GM12878 (cell line): ENCODE results near the gene PNLIPRP2. TPM values are rescaled to one million over a fixed set of nuclear protein-coding genes. Genes with fewer than 3 reads are reported as not detected.

ENCODE experiments used
- BACH1 ChIP-seq: fragments of 450-650 bp; IDR thresholded peaks from 2 replicates; pipeline ENCODE4 v1.6.1; 2017; ENCODE audit warnings: mild to moderate bottlenecking, borderline replicate concordance
- BRCA1 ChIP-seq: IDR thresholded peaks from 2 replicates; pipeline ENCODE4 v1.6.1; 2011; ENCODE audit warnings: low read depth, low read length, improper control_type of control experiment
- polyA plus RNA-seq, 11 experiments: library from polyadenylated mRNA; depleted of rRNA in 4 of 11; unstranded in 6 of 11; stranded (reverse) in 5 of 11; fragments of >200 nt; fragmentation: Nextera tagmentation in 4 of 11; fragmentation: Illumina TruSeq in 1 of 11; extraction: Ambion mirVana in 4 of 11; extraction: Trizol in 1 of 11; gene quantifications; 1 replicate in 1 of 11; 2 replicates in 10 of 11; pipeline versions ENCODE4 v1.2.1 to v1.2.3, GENCODE V29; 2011 to 2016; ENCODE audit warnings: inconsistent platforms in 2 of 11, missing spikeins in 2 of 11, low read depth in 1 of 11
- total RNA-seq, 4 experiments: library from RNA; depleted of rRNA in 3 of 4; stranded (reverse); fragments of >200 nt in 3 of 4; fragmentation: Illumina TruSeq in 1 of 4; extraction: Trizol in 1 of 4; gene quantifications; 2 replicates each; pipeline versions ENCODE4 v1.2.1 to v1.2.3, GENCODE V29; 2013 to 2021

PNLIPRP2 gene
- total and polyA plus RNA-seq, 10 of the 15 experiments (the other 5 are each of a cell fraction or from before 2014, with no cell fraction given): 0.33 TPM; not detected in 9

DNA sequence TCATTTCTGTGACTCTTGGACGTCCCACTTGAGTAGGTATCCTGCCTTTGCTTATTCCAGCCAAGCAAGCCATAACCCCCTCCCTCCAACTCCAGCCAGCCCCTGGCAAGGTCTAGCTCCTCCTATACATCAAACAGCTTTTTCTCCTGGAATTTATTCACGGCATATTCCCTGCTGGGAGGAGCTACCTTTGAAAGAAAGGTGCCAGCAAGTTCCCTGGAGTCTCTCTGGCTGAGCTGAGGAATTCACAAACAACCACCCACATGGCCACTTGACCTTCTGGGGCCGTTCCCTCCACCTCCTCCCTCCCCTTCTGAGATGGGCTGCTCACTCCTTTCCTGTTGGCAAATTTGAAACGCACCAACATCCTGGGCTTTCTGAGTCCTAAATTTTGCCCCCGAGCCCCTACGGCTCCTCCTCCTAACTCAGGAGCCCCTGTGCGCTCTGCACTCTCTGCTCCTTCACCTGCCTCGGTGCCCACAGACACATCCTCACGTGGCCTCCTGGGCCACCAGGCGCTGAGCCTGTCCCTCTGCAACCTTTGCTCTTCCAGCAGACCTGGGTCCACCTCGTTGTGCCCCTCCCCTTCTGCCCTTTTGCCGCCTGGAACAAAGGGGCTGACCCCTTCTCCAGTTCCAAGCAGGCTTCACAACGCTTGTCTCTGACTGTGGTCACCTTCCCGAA, 73.6 kb downstream of the PNLIPRP2 start (continued):
- no peak for TF ChIP-seq BACH1
- no peak for TF ChIP-seq BRCA1

Other genes with a start within 250 kb of the PNLIPRP2 start
- gene PNLIPRP3, start 193.1 kb upstream of the PNLIPRP2 start, total RNA-seq (2014; rRNA removed): not detected in 2 replicates
- not detected in 2 replicates for gene PNLIPRP3, start 193.1 kb upstream of the PNLIPRP2 start, total RNA-seq (2014; rRNA removed; fragmentation: Illumina TruSeq; extraction: Trizol)
- not detected in 2 replicates for gene PNLIPRP3, start 193.1 kb upstream of the PNLIPRP2 start, total RNA-seq (2021)
- gene PNLIPRP3, start 193.1 kb upstream of the PNLIPRP2 start, polyA plus RNA-seq (2011; rRNA removed): 0.03 TPM in 1 of 2 replicates, not detected in the other
- not detected in 2 replicates for gene PNLIPRP3, start 193.1 kb upstream of the PNLIPRP2 start, polyA plus RNA-seq (2014; fragmentation: Illumina TruSeq; extraction: Trizol)
- not detected for gene PNLIPRP3, start 193.1 kb upstream of the PNLIPRP2 start, polyA plus RNA-seq (2014; fragmentation: Nextera tagmentation; extraction: Ambion mirVana)
- gene PNLIPRP3, start 193.1 kb upstream of the PNLIPRP2 start, polyA plus RNA-seq (2014; rRNA removed): not detected in 2 replicates
- not detected for gene PNLIPRP3, start 193.1 kb upstream of the PNLIPRP2 start, polyA plus RNA-seq (2016; fragmentation: Nextera tagmentation; extraction: Ambion mirVana)
- not detected in 2 replicates for gene PNLIP, start 75.0 kb upstream of the PNLIPRP2 start, total RNA-seq (2014; rRNA removed)
- not detected in 2 replicates for gene PNLIP, start 75.0 kb upstream of the PNLIPRP2 start, total RNA-seq (2014; rRNA removed; fragmentation: Illumina TruSeq; extraction: Trizol)
- gene PNLIP, start 75.0 kb upstream of the PNLIPRP2 start, total RNA-seq (2021): 1.1 and 2.4 TPM in 2 replicates
- not detected in 2 replicates for gene PNLIP, start 75.0 kb upstream of the PNLIPRP2 start, polyA plus RNA-seq (2011; rRNA removed)
- not detected in 2 replicates for gene PNLIP, start 75.0 kb upstream of the PNLIPRP2 start, polyA plus RNA-seq (2014; fragmentation: Illumina TruSeq; extraction: Trizol)
- gene PNLIP, start 75.0 kb upstream of the PNLIPRP2 start, polyA plus RNA-seq (2014; fragmentation: Nextera tagmentation; extraction: Ambion mirVana): not detected
- gene PNLIP, start 75.0 kb upstream of the PNLIPRP2 start, polyA plus RNA-seq (2014; rRNA removed): not detected in 2 replicates
- gene PNLIP, start 75.0 kb upstream of the PNLIPRP2 start, polyA plus RNA-seq (2016; fragmentation: Nextera tagmentation; extraction: Ambion mirVana): not detected
- gene PNLIPRP1, start 30.0 kb upstream of the PNLIPRP2 start, total RNA-seq (2014; rRNA removed): not detected in 2 replicates
- not detected in 2 replicates for gene PNLIPRP1, start 30.0 kb upstream of the PNLIPRP2 start, total RNA-seq (2014; rRNA removed; fragmentation: Illumina TruSeq; extraction: Trizol)
- gene PNLIPRP1, start 30.0 kb upstream of the PNLIPRP2 start, total RNA-seq (2021): 0.74 and 1.5 TPM in 2 replicates
- gene PNLIPRP1, start 30.0 kb upstream of the PNLIPRP2 start, polyA plus RNA-seq (2011; rRNA removed): not detected in 2 replicates
- gene PNLIPRP1, start 30.0 kb upstream of the PNLIPRP2 start, polyA plus RNA-seq (2014; fragmentation: Illumina TruSeq; extraction: Trizol): not detected in 2 replicates
- gene PNLIPRP1, start 30.0 kb upstream of the PNLIPRP2 start, polyA plus RNA-seq (2014; fragmentation: Nextera tagmentation; extraction: Ambion mirVana): not detected
- not detected in 2 replicates for gene PNLIPRP1, start 30.0 kb upstream of the PNLIPRP2 start, polyA plus RNA-seq (2014; rRNA removed)
- not detected for gene PNLIPRP1, start 30.0 kb upstream of the PNLIPRP2 start, polyA plus RNA-seq (2016; fragmentation: Nextera tagmentation; extraction: Ambion mirVana)
- gene HSPA12A, start 121.6 kb downstream of the PNLIPRP2 start, total RNA-seq (2014; rRNA removed): 0.82 and 0.90 TPM in 2 replicates
- 1.9 and 2.2 TPM in 2 replicates for gene HSPA12A, start 121.6 kb downstream of the PNLIPRP2 start, total RNA-seq (2014; rRNA removed; fragmentation: Illumina TruSeq; extraction: Trizol)
- 2.2 and 2.4 TPM in 2 replicates for gene HSPA12A, start 121.6 kb downstream of the PNLIPRP2 start, total RNA-seq (2021)
- gene HSPA12A, start 121.6 kb downstream of the PNLIPRP2 start, polyA plus RNA-seq (2011; rRNA removed): 18.2 and 20.2 TPM in 2 replicates
- 2.5 and 3.2 TPM in 2 replicates for gene HSPA12A, start 121.6 kb downstream of the PNLIPRP2 start, polyA plus RNA-seq (2014; fragmentation: Illumina TruSeq; extraction: Trizol)
- 1 to 10 TPM; 2.2 to 4.0 TPM for gene HSPA12A, start 121.6 kb downstream of the PNLIPRP2 start, polyA plus RNA-seq (2014; fragmentation: Nextera tagmentation; extraction: Ambion mirVana)
- gene HSPA12A, start 121.6 kb downstream of the PNLIPRP2 start, polyA plus RNA-seq (2014; rRNA removed): 1.9 and 3.0 TPM in 2 replicates
- gene HSPA12A, start 121.6 kb downstream of the PNLIPRP2 start, polyA plus RNA-seq (2016; fragmentation: Nextera tagmentation; extraction: Ambion mirVana): 1 to 10 TPM; 3.2 to 3.4 TPM
- 0.05 TPM in 1 of 2 replicates, not detected in the other for gene ENO4, start 228.5 kb downstream of the PNLIPRP2 start, total RNA-seq (2014; rRNA removed)
- gene ENO4, start 228.5 kb downstream of the PNLIPRP2 start, total RNA-seq (2014; rRNA removed; fragmentation: Illumina TruSeq; extraction: Trizol): not detected in 2 replicates
- not detected in 2 replicates for gene ENO4, start 228.5 kb downstream of the PNLIPRP2 start, total RNA-seq (2021)
- gene ENO4, start 228.5 kb downstream of the PNLIPRP2 start, polyA plus RNA-seq (2011; rRNA removed): 0.12 TPM in 1 of 2 replicates, not detected in the other
- not detected in 2 replicates for gene ENO4, start 228.5 kb downstream of the PNLIPRP2 start, polyA plus RNA-seq (2014; fragmentation: Illumina TruSeq; extraction: Trizol)
- under 1 TPM in 1 of 2 experiments, not detected in 1; 0.37 TPM for gene ENO4, start 228.5 kb downstream of the PNLIPRP2 start, polyA plus RNA-seq (2014; fragmentation: Nextera tagmentation; extraction: Ambion mirVana)
- 0.18 TPM in 1 of 2 replicates, not detected in the other for gene ENO4, start 228.5 kb downstream of the PNLIPRP2 start, polyA plus RNA-seq (2014; rRNA removed)
- not detected for gene ENO4, start 228.5 kb downstream of the PNLIPRP2 start, polyA plus RNA-seq (2016; fragmentation: Nextera tagmentation; extraction: Ambion mirVana)